HFFc6 (cell line): ENCODE results near the gene MIA2. TPM values are rescaled to one million over a fixed set of nuclear protein-coding genes. Genes with fewer than 3 reads are reported as not detected.

Experiments used
- DNase-seq: peaks from one replicate; pipeline ENCODE4 v3.0.0-alpha.2; 2018
- H3K27ac Mint-ChIP-seq: 2 replicates; pipeline ENCODE4 v1.8.0; 2020; ENCODE audit warnings: mild to moderate bottlenecking, mixed read lengths
- H3K27me3 Mint-ChIP-seq: 2 replicates; pipeline ENCODE4 v1.8.0; 2021; ENCODE audit warnings: mild to moderate bottlenecking, moderate library complexity, mixed read lengths; ENCODE audit not compliant: insufficient read depth
- H3K36me3 Mint-ChIP-seq: 2 replicates; pipeline ENCODE4 v1.8.0; 2021; ENCODE audit warnings: low read depth, mixed read lengths
- H3K4me1 Mint-ChIP-seq: 2 replicates; pipeline ENCODE4 v1.8.0; 2020; ENCODE audit warnings: low read depth, mixed read lengths
- H3K4me3 Mint-ChIP-seq: 2 replicates; pipeline ENCODE4 v1.8.0; 2020; ENCODE audit warnings: mild to moderate bottlenecking, moderate library complexity, mixed read lengths
- H3K9me3 Mint-ChIP-seq: 2 replicates; pipeline ENCODE4 v1.8.0; 2020; ENCODE audit warnings: mild to moderate bottlenecking, mixed read lengths
- CTCF ChIP-seq: fragments of 200-600 bp; sonication (generic); IDR thresholded peaks from 2 replicates; pipeline ENCODE4 v1.5.0; 2021; ENCODE audit warnings: antibody characterized with exemption, mild to moderate bottlenecking
- total RNA-seq, 6 experiments: library from RNA; stranded (reverse); fragmentation: NEBNext Ultra II Directional; extraction: Animal tissue kit (Norgen Biotek cat#: 25700); gene quantifications; 2 replicates in 1 of 6; 3 replicates in 5 of 6; pipeline ENCODE4 v1.2.3, GENCODE V29; 2021

MIA2 gene
- total RNA-seq, 6 experiments from 2014 or later = 11.5 to 16.3 (median 13.0) TPM

- Mint-ChIP-seq H3K27me3 (no peaks in the 10 kb centered on the region), H3K27ac (no peak overlapping the region), H3K4me1 (peaks cover 45% of the 10 kb centered on the region), H3K4me3 (no peak overlapping the region), H3K36me3 (peaks cover 23% of the 10 kb centered on the region), H3K9me3 (peaks cover 14% of the 10 kb centered on the region)
- DNase-seq = peak; percentile 13
- peak; percentile 73 for TF ChIP-seq CTCF
Measured at GRCh38 chr14:39417014-39417413, 183.3 kb downstream of the MIA2 start.

DNA sequence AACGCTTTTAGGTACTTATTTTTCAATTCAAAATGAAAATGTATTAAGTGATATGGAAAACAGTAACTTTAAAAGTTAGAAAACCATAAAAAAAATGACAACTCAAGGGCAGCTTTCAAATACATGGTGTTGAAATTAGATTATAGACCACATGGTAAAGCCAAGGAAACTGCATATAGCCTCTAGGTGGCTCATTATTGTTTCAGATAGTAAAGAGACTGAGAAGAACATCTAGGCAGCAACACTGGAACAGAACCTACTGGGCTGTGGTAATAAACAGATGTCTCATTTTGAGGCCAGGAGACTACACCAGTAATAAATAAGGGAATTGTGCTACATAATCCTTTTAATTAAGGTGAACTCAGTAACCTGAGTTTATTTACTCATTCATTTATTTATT is 185.6 kb downstream of the MIA2 start:
- H3K4me3 Mint-ChIP-seq = no peak overlapping the region

GRCh38 chr14:39422243-39422642 is 188.5 kb downstream of the MIA2 start:
- Mint-ChIP-seq H3K9me3 (0 out of 2 replicates have a peak, but pooled peaks cover under 1% of the 10 kb centered on the region), H3K27me3 (no peaks in the 10 kb centered on the region), H3K27ac (no peak overlapping the region), H3K4me1 (peaks cover 71% of the 10 kb centered on the region), H3K36me3 (peaks cover under 1% of the 10 kb centered on the region), H3K4me3 (no peak overlapping the region)
- TF ChIP-seq CTCF = no peak
- DNase-seq = no peak

More for the DNA sequence above, 185.6 kb downstream of the MIA2 start:
- no peak for DNase-seq
- H3K27ac Mint-ChIP-seq = no peak overlapping the region
- H3K4me1 Mint-ChIP-seq = peaks cover 49% of the 10 kb centered on the region
- H3K36me3 Mint-ChIP-seq = peaks cover 14% of the 10 kb centered on the region
- H3K9me3 Mint-ChIP-seq = peaks cover 14% of the 10 kb centered on the region
- TF ChIP-seq CTCF = peak; percentile 51
- H3K27me3 Mint-ChIP-seq = no peaks in the 10 kb centered on the region

DNA sequence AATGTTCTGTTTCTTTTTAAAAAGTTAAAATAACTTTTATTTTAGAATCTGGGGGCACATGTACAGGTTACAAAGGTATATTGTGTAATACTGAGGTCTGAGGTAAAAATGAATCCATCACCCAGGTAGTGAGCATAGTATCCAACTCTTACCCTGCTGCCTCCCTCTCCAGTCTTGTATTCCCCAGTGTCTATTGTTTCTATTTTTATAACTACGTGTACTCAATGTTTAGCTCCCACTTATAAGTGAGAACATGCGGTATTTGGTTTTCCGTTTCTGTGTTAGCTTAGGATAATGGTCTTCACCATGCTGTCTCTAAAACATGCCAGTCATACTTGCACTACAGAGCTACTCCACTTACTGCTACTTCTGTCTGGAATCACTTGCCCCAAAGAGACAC is 190.1 kb downstream of the MIA2 start:
- Mint-ChIP-seq H3K27me3 (no peaks in the 10 kb centered on the region), H3K9me3 (no peaks in the 10 kb centered on the region)

GRCh38 chr14:39425947-39426346 is 192.2 kb downstream of the MIA2 start:
- Mint-ChIP-seq H3K27ac (peak overlapping the region; percentile 69), H3K4me3 (peak overlapping the region; percentile 76)

More for the DNA sequence above, 190.1 kb downstream of the MIA2 start:
- no peak for TF ChIP-seq CTCF
- Mint-ChIP-seq H3K4me3 (no peak overlapping the region), H3K4me1 (peaks cover 77% of the 10 kb centered on the region), H3K36me3 (no peaks in the 10 kb centered on the region), H3K27ac (no peak overlapping the region)
- DNase-seq = no peak

More at GRCh38 chr14:39425947-39426346, 192.2 kb downstream of the MIA2 start:
- no peak for TF ChIP-seq CTCF
- peaks cover 77% of the 10 kb centered on the region for H3K4me1 Mint-ChIP-seq
- DNase-seq = no peak
- no peaks in the 10 kb centered on the region for H3K9me3 Mint-ChIP-seq
- no peaks in the 10 kb centered on the region for H3K36me3 Mint-ChIP-seq
- H3K27me3 Mint-ChIP-seq = no peaks in the 10 kb centered on the region; the same call in 1 of the 2 replicates
